H54 (cell line): ENCODE data around the gene AK3.

Source experiments
- DNase-seq: peaks from one replicate; pipeline ENCODE4 v3.0.0; 2011; ENCODE audit warnings: low spot score, mixed read lengths; ENCODE audit not compliant: insufficient read length
- FAIRE-seq: peaks from 3 replicates; lab custom pipeline; 2011; peaks lifted over from hg19 to GRCh38; lab: Jason Lieb, UNC
- POLR2A ChIP-seq: IDR thresholded peaks from 2 replicates; pipeline ENCODE4 v1.6.1; 2011; ENCODE audit warnings: low read depth, mild to moderate bottlenecking, low read length

Gene AK3

GRCh38 chr9:4706971-4707622 is 33.9 kb downstream of the AK3 start:
- no peak for TF ChIP-seq POLR2A
- no peak for FAIRE-seq
- DNase-seq = no peak

- FAIRE-seq (no peak), DNase-seq (no peak)
- no peak for TF ChIP-seq POLR2A
Observed at GRCh38 chr9:4706021-4706420, 35.0 kb downstream of the AK3 start.

GRCh38 chr9:4704129-4704528 is 36.9 kb downstream of the AK3 start:
- no peak for TF ChIP-seq POLR2A
- DNase-seq = no peak
- FAIRE-seq = peak; percentile 68

- TF ChIP-seq POLR2A = no peak
- no peak for DNase-seq
- no peak for FAIRE-seq
Observed at GRCh38 chr9:4701526-4701925, 39.5 kb downstream of the AK3 start.

GRCh38 chr9:4700932-4701331 is 40.1 kb downstream of the AK3 start:
- TF ChIP-seq POLR2A = no peak
- no peak for FAIRE-seq
- DNase-seq = no peak

GRCh38 chr9:4700091-4700490 is 40.9 kb downstream of the AK3 start:
- DNase-seq = no peak
- TF ChIP-seq POLR2A = no peak
- no peak for FAIRE-seq

GRCh38 chr9:4691795-4692194 is 49.2 kb downstream of the AK3 start:
- no peak for TF ChIP-seq POLR2A
- DNase-seq (no peak), FAIRE-seq (no peak)

- no peak for TF ChIP-seq POLR2A
- DNase-seq (no peak), FAIRE-seq (peak; percentile 6)
Observed at GRCh38 chr9:4690144-4690543, 50.9 kb downstream of the AK3 start.

- FAIRE-seq = peak; percentile 71
- no peak for TF ChIP-seq POLR2A
- no peak for DNase-seq
Observed at GRCh38 chr9:4689687-4690104, 51.3 kb downstream of the AK3 start.

GRCh38 chr9:4689021-4689420 is 52.0 kb downstream of the AK3 start:
- TF ChIP-seq POLR2A = no peak
- DNase-seq (no peak), FAIRE-seq (no peak)

GRCh38 chr9:4686584-4686983 is 54.4 kb downstream of the AK3 start:
- TF ChIP-seq POLR2A = no peak
- no peak for FAIRE-seq
- DNase-seq = no peak

- FAIRE-seq = peak; percentile 27
- no peak for DNase-seq
- no peak for TF ChIP-seq POLR2A
Observed at GRCh38 chr9:4686112-4686511, 54.9 kb downstream of the AK3 start.

- no peak for FAIRE-seq
- TF ChIP-seq POLR2A = no peak
- no peak for DNase-seq
Observed at GRCh38 chr9:4684820-4685219, 56.2 kb downstream of the AK3 start.

- TF ChIP-seq POLR2A = no peak
- DNase-seq (no peak), FAIRE-seq (no peak)
Observed at GRCh38 chr9:4680750-4681149, 60.3 kb downstream of the AK3 start.

- FAIRE-seq (peak; percentile 71), DNase-seq (no peak)
- TF ChIP-seq POLR2A = no peak
Observed at GRCh38 chr9:4680173-4680525, 60.9 kb downstream of the AK3 start.
